HepG2 (cell line): ENCODE measurements around the gene DHX8. TPM values are rescaled to one million over a fixed set of nuclear protein-coding genes. Genes with fewer than 3 reads are reported as not detected.

Experiments used
- ATAC-seq: fragments of 200-7000 bp; cut with Tn5 transposase; 3 replicates; pipeline ENCODE4 v1.9.1; 2020; ENCODE audit warnings: mild to moderate bottlenecking, moderate library complexity
- BruUV-seq: library from RNA; stranded (reverse); fragments of 400-500 nt; replicated peaks from 2 replicates; lab custom pipeline; 2021; lab: Mats Ljungman, UMichigan
- CTCF ChIA-PET: fragments of 300-600 bp; formaldehyde crosslinking; extraction: SDS; loops from one replicate; lab custom pipeline; 2021; ENCODE audit warnings: low total read pairs, inconsistent platforms, low intra/inter-chr PET ratio; lab: Yijun Ruan, JAX
- POLR2A ChIA-PET: fragments of 350-600 bp; sonication (Branson Sonifier 250); formaldehyde crosslinking; loops from one replicate; lab custom pipeline; 2020; ENCODE audit warnings: antibody characterized with exemption, inconsistent platforms; lab: Yijun Ruan, JAX
- DNase-seq: peaks from one replicate; pipeline ENCODE4 v3.0.0-alpha.2; 2015; ENCODE audit warnings: low spot score
- FAIRE-seq: peaks from 3 replicates; lab custom pipeline; 2011; peaks lifted over from hg19 to GRCh38; lab: Jason Lieb, UNC
- H2AFZ ChIP-seq: one replicate; pipeline ENCODE4 v1.6.1; 2011; ENCODE audit warnings: low read length, inconsistent platforms
- H3K27ac ChIP-seq: fragments of 300-600 bp; 3 replicates; pipeline ENCODE4 v1.8.0; 2011; ENCODE audit warnings: mixed run types, mild to moderate bottlenecking, mixed read lengths, low read length, inconsistent platforms; ENCODE audit not compliant: insufficient read depth; ENCODE audit errors: extremely low read length
- H3K27me3 ChIP-seq, 2 experiments: fragments of 200-600 bp in 1 of 2; 2 replicates in 1 of 2; 3 replicates in 1 of 2; pipeline versions ENCODE4 v1.6.0 to v1.8.0; 2011; ENCODE audit warnings: low read length in 2 of 2, mild to moderate bottlenecking in 2 of 2, moderate library complexity in 2 of 2, inconsistent platforms in 1 of 2; ENCODE audit not compliant: insufficient read depth in 2 of 2, control insufficient read depth in 1 of 2
- H3K36me3 ChIP-seq, 2 experiments: fragments of 200-600 bp in 1 of 2; replicated peaks in 1 of 2; 2 replicates in 1 of 2; 3 replicates in 1 of 2; pipeline versions ENCODE4 v1.5.1 to v1.8.0; 2011; ENCODE audit warnings: low read length in 2 of 2, inconsistent platforms in 1 of 2; ENCODE audit not compliant: insufficient read depth in 2 of 2, control insufficient read depth in 1 of 2
- H3K4me1 ChIP-seq: 2 replicates; pipeline ENCODE4 v1.5.1; 2012; ENCODE audit warnings: low read length, inconsistent platforms; ENCODE audit not compliant: insufficient read depth
- H3K4me2 ChIP-seq: 2 replicates; pipeline ENCODE4 v1.6.0; 2011; ENCODE audit warnings: low read depth, low read length, inconsistent platforms
- H3K4me3 ChIP-seq, 3 experiments: fragments of 200-600 bp in 1 of 3; sonication (generic), shearing (Covaris generic) in 1 of 3; replicated peaks in 1 of 3; 2 replicates each; pipeline ENCODE4 v1.5.1; 2011 to 2016; ENCODE audit warnings: low read length in 3 of 3, inconsistent platforms in 2 of 3, low read depth in 2 of 3, mild to moderate bottlenecking in 2 of 3, control low read depth in 1 of 3, mixed read lengths in 1 of 3; ENCODE audit not compliant: insufficient read depth in 1 of 3
- H3K79me2 ChIP-seq: one replicate; pipeline ENCODE4 v1.6.1; 2011; ENCODE audit warnings: low read length, inconsistent platforms; ENCODE audit not compliant: insufficient read depth
- H3K9ac ChIP-seq: 2 replicates; pipeline ENCODE4 v1.6.0; 2011; ENCODE audit warnings: mild to moderate bottlenecking, low read depth, low read length, inconsistent platforms; ENCODE audit not compliant: insufficient read depth
- H3K9me3 ChIP-seq: 2 replicates; pipeline ENCODE4 v1.5.1; 2012; ENCODE audit warnings: mild to moderate bottlenecking, low read length
- H4K20me1 ChIP-seq: 2 replicates; pipeline ENCODE4 v1.6.0; 2011; ENCODE audit warnings: inconsistent platforms, mild to moderate bottlenecking, low read length, moderate library complexity; ENCODE audit not compliant: insufficient read depth
- FOSL2 ChIP-seq: sonication (generic); formaldehyde crosslinking; IDR thresholded peaks from 2 replicates; pipeline ENCODE4 v1.4.0; 2020; ENCODE audit warnings: missing genetic modification reagents
- ISX ChIP-seq: sonication (generic); formaldehyde crosslinking; conservative IDR thresholded peaks from 2 replicates; pipeline ENCODE4 v1.5.0; 2020; ENCODE audit warnings: missing genetic modification reagents
- KDM2A ChIP-seq: sonication (generic); formaldehyde crosslinking; IDR thresholded peaks from 2 replicates; pipeline ENCODE4 v1.4.0; 2020; ENCODE audit warnings: low read depth, missing genetic modification reagents, borderline replicate concordance
- MTF2 ChIP-seq: sonication (generic); formaldehyde crosslinking; IDR thresholded peaks from 2 replicates; pipeline ENCODE4 v1.5.0; 2020; ENCODE audit warnings: missing genetic modification reagents, borderline replicate concordance
- NCOA2 ChIP-seq: sonication (generic); formaldehyde crosslinking; IDR thresholded peaks from 2 replicates; pipeline ENCODE4 v1.8.0; 2022; ENCODE audit warnings: inconsistent platforms
- NFE2 ChIP-seq: sonication (generic); formaldehyde crosslinking; IDR thresholded peaks from 2 replicates; pipeline ENCODE4 v1.4.0; 2020; ENCODE audit warnings: missing genetic modification reagents
- NR2F6 ChIP-seq, 2 experiments: IDR thresholded peaks; 2 replicates each; pipeline ENCODE4 v1.6.1; 2016; ENCODE audit warnings: antibody characterized with exemption in 1 of 2, mild to moderate bottlenecking in 1 of 2
- RARG ChIP-seq: sonication (generic); formaldehyde crosslinking; IDR thresholded peaks from 2 replicates; pipeline ENCODE4 v1.4.0; 2020; ENCODE audit warnings: low read depth, mild to moderate bottlenecking, missing genetic modification reagents
- RFX3 ChIP-seq: IDR thresholded peaks from 2 replicates; pipeline ENCODE4 v1.6.1; 2016; ENCODE audit warnings: missing biosample characterization, missing genetic modification reagents
- SKI ChIP-seq: fragments of 450-650 bp; IDR thresholded peaks from one replicate; pipeline ENCODE4 v1.6.1; 2018; ENCODE audit warnings: mild to moderate bottlenecking; ENCODE audit not compliant: partially characterized antibody
- TP53 ChIP-seq: sonication (generic); formaldehyde crosslinking; conservative IDR thresholded peaks from 2 replicates; pipeline ENCODE4 v1.4.0; 2020; ENCODE audit warnings: missing genetic modification reagents
- ZNF318 ChIP-seq: sonication (generic); formaldehyde crosslinking; IDR thresholded peaks from 2 replicates; pipeline ENCODE4 v1.4.0; 2020; ENCODE audit warnings: mild to moderate bottlenecking, missing genetic modification reagents
- ZNF432 ChIP-seq: sonication (generic); formaldehyde crosslinking; IDR thresholded peaks from 2 replicates; pipeline ENCODE4 v1.5.0; 2020; ENCODE audit warnings: missing genetic modification reagents, mild to moderate bottlenecking, borderline replicate concordance
- ZNF7 ChIP-seq: IDR thresholded peaks from 2 replicates; pipeline ENCODE4 v1.6.1; 2016; ENCODE audit warnings: missing biosample characterization, missing genetic modification reagents
- ZNF891 ChIP-seq: sonication (generic); formaldehyde crosslinking; IDR thresholded peaks from 2 replicates; pipeline ENCODE4 v1.5.0; 2020; ENCODE audit warnings: mild to moderate bottlenecking, missing genetic modification reagents
- WGBS: methylation state at CpG from one replicate; pipeline ENCODE4 v1.1.6; 2017; ENCODE audit warnings: low lambda C conversion rate; 5-methylcytosine and 5-hydroxymethylcytosine counted together
- in situ Hi-C: cut with HindIII; loops from 2 replicates; pipeline ENCODE4 v1.10.0; 2017; ENCODE audit warnings: low pct_unique_long_range_greater_than_20kb; ENCODE audit not compliant: extremely low pct_ligation_motif_present
- intact Hi-C: fragments of 100-400 bp; cut with micrococcal nuclease; formaldehyde crosslinking; loops from one replicate; pipeline ENCODE4 v1.10.0; 2022; ENCODE audit not compliant: unreplicated experiment
- polyA plus RNA-seq, 8 experiments: library from polyadenylated mRNA; depleted of rRNA in 3 of 8; stranded (reverse) in 7 of 8; unstranded in 1 of 8; fragments of >200 nt; fragmentation: Illumina TruSeq in 4 of 8; extraction: Trizol in 4 of 8; gene quantifications; 2 replicates each; pipeline versions ENCODE4 v1.2.1 to v1.2.3, GENCODE V29; 2011 to 2016; ENCODE audit warnings: low read depth in 4 of 8, missing spikeins in 1 of 8, mixed read lengths in 1 of 8; ENCODE audit not compliant: insufficient read depth in 1 of 8
- total RNA-seq, 5 experiments: library from RNA; depleted of rRNA; stranded (reverse); fragments of >200 nt; fragmentation: Illumina TruSeq; extraction: Trizol; gene quantifications; 2 replicates each; pipeline ENCODE4 v1.2.3, GENCODE V29; 2016; ENCODE audit warnings: low read depth in 1 of 5
- TF ChIP-seq, protein P1 (sequence below): IDR thresholded peaks from 2 replicates; pipeline ENCODE4 v1.6.1; 2016; ENCODE audit warnings: low read depth, borderline replicate concordance

The DHX8 gene
- total and polyA plus RNA-seq, 2 of the 13 experiments (the other 11 are each of a cell fraction or from before 2014, with no cell fraction given) = 24.8 to 48.9 TPM

DNA sequence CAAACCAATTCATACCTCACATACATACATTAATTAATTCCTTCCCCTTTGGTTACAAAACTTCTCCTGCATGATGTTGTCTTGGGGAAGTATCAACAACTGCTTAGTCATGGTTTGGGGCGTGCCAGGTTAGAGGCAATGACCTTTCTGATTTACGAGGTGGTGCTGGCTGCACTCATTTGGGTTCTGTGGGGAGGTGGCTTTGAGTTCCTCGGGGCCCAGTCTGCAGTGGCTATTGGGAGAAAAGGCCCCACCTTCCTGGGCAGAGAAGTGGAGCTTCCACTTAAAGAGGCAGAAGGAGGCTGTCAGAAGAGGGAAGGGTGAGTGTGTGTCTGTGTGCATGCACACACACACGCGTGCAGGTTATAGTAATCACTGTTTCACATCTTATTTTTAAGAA, 72.5 kb downstream of the DHX8 start (continued):
- TF ChIP-seq NCOA2 = no peak
- 0 out of 2 replicates have a peak, but pooled peaks have one; percentile 30 for TF ChIP-seq NFE2
- TF ChIP-seq SKI = no peak
- peak; percentile 92 for TF ChIP-seq ZNF7 (CRISPR knock-in tag)
- TF ChIP-seq MTF2 (CRISPR knock-in tag) = no peak
- peak; percentile 61 for TF ChIP-seq FOSL2 (CRISPR knock-in tag)
- TF ChIP-seq, protein P1, sequence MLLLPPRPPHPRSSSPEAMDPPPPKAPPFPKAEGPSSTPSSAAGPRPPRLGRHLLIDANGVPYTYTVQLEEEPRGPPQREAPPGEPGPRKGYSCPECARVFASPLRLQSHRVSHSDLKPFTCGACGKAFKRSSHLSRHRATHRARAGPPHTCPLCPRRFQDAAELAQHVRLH (CRISPR knock-in tag) = 0 out of 2 replicates have a peak, but pooled peaks have one; percentile 27
- TF ChIP-seq RFX3 = no peak
- peak; percentile 47; the same call in 1 of the 2 replicates for TF ChIP-seq NR2F6 (IDR thresholded peaks at IDR 0.05)
- peak; percentile 57 for TF ChIP-seq NR2F6 (CRISPR knock-in tag; IDR thresholded peaks at IDR 0.05)

DNA sequence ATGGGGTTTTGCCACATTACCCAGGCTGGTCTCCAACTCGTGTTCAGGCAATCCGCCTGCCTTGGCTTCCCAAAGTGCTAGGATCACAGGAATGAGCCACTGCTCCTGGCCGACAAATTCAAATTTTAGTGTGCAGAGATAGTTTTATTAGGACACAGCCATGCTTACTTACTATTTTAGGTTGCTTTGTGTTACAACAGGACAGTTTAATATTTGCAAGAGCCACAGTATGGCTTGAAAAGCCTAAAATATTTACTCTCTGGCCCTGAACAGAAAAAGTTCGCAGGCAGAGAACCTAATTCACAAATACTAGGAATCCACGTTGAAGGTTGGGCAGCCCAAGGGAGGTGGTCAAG, 75.0 kb downstream of the DHX8 start:
- peak overlapping the region; percentile 70 for H3K9ac ChIP-seq
- ChIA-PET POLR2A (interaction anchor here (0.8 to 28.7 kb wide), 13 partner anchors 9 to 170 kb away, joined by 3 to 1546 read pairs (median 4); partner anchors contain the start of gene ETV4), CTCF (no interaction called here)
- WGBS = 49% methylated on average over 5 of the region's 5 CpGs
- H3K9me3 ChIP-seq = no peaks in the 10 kb centered on the region
- no peak for DNase-seq
- H3K4me2 ChIP-seq = peak overlapping the region; percentile 84
- ATAC-seq = no peak
- peak overlapping the region in 2 of 3 experiments; percentile 23 to 61; a peak in 2 of 6 replicates for H3K4me3 ChIP-seq
- no peaks in the 10 kb centered on the region for H4K20me1 ChIP-seq
- intact Hi-C loops (loop anchor here (1.0 to 2.0 kb wide), 2 partner anchors 14 to 15 kb away; no protein-coding TSS in a partner anchor), in situ Hi-C loops (no loop called here)
- no peak overlapping the region for H2AFZ ChIP-seq
- peaks cover 100% of the 10 kb centered on the region for H3K4me1 ChIP-seq
- peak overlapping the region; percentile 79 for H3K27ac ChIP-seq
- no TSS peak for BruUV-seq
- no peak for FAIRE-seq
- H3K27me3 ChIP-seq = no peaks in the 10 kb centered on the region
- H3K36me3 ChIP-seq = no peaks in the 10 kb centered on the region
- H3K79me2 ChIP-seq = no peaks in the 10 kb centered on the region
- TF ChIP-seq RARG (CRISPR knock-in tag) (no peak), KDM2A (CRISPR knock-in tag) (0 out of 2 replicates have a peak, but pooled peaks have one; percentile 8), ISX (CRISPR knock-in tag) (0 out of 2 replicates have a peak, but pooled peaks have one; percentile 28), ZNF432 (CRISPR knock-in tag) (no peak), ZNF891 (CRISPR knock-in tag) (peak; percentile 6; the same call in 1 of the 2 replicates), TP53 (CRISPR knock-in tag) (peak; percentile 61; the same call in 1 of the 2 replicates), ZNF318 (0 out of 2 replicates have a peak, but pooled peaks have one; percentile 12)
